Renal pelvis (tissue), 4 donors: Measurements from ENCODE around the gene ADCY5. TPM values are rescaled to one million over a fixed set of nuclear protein-coding genes. Genes with fewer than 3 reads are reported as not detected.

Experiments
- DNase-seq: peaks from one replicate; pipeline ENCODE4 v3.0.0-alpha.2; 2013
- polyA plus RNA-seq, 3 donors: library from polyadenylated mRNA; unstranded; fragments of 120-200 nt; gene quantifications; one replicate each; pipeline ENCODE4 v1.2.1, GENCODE V29; 2013; ENCODE audit not compliant: insufficient read length in 3 of 3

ADCY5 gene
- polyA plus RNA-seq, 3 donors: 11.2 to 13.4 (median 12.6) TPM

DNA sequence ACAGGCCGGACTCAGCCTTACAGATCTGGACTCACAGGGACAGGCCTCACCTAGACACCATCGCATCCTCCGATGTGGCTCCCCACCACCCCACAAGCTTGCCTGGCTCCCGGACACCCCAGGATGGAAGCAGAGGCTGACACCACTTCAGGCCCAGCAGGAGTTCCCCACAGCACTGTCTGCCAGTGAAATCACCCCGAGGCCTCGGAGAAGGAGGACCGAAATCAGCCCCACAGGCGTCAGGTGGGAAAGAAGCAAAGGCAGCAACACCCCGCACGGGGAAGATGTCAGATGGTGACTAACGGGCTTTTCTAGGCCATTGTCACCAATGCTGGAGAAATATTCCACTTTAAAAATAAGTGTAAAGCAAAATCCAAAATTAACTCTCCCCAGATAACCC lies 18.6 kb downstream of the ADCY5 start:
- DNase-seq: no peak

DNA sequence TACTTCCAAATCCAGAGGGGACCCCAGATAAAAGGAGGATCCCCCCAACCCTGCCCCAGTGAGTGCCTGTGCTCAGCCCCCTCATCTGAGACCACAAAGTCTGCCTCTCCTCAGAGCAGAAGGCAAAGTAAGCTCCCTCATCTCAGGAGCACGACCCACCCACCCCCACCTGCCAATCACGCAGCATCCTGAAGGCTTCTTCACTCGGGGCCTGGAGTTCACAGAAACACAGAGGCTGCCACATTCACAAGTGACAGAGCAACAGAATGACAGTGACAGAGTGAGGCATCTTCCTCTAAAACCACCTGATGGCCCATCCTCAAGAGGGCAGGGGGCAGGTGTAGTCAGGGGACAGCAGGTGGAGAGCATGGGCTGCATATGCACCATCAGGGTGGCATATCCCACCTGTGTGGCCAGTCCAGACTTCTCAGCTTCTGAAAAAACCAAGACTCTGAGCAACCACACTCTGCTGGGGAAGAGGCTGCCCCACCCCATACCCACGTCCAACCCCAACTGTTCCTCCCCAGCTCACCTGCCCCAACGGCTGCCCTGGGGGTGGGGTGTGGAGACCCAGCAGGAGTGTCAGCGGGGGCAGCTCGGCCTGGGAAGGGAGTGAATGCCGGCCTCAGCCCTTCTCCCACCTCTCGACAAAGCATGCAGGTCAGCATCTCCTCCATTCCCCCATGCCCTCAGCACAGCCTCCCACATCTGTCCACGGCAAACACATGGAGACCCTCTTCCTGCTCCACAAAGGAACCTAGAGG lies 19.3 kb downstream of the ADCY5 start:
- DNase-seq: no peak

DNA sequence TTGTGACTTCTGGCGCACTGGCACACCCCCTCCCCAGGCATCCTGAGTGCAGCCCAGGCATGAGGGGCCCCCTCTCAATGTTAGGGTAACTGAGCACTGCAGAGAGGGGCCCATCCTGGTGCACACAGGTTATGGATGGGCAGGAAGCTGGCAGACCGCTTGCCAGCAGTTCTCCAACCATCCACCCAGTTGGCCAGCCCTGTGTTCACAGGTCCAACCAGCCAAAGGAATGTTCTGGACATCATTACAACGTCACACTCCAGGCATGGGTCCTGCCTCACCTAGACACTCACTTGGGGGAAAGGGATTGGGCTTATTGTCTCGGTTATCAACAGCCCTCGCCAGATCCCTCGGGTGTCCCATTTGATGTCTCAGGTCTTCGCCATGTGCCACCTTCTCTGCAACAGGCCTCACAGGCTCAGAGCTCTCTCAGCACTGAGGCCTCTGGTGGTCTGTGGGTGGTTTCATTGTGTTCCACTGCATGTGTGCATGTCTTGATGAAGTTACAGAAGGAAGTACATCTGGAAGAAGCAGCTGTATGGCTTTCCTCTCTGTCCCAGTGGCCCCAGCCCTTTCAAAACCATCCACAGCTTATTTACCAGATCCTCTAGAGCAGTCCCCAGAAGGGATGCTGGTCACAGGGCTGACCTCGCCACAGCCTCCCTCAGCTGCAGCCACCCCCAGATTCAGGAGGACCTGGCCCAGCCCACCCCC lies 23.7 kb downstream of the ADCY5 start:
- DNase-seq: no peak

DNA sequence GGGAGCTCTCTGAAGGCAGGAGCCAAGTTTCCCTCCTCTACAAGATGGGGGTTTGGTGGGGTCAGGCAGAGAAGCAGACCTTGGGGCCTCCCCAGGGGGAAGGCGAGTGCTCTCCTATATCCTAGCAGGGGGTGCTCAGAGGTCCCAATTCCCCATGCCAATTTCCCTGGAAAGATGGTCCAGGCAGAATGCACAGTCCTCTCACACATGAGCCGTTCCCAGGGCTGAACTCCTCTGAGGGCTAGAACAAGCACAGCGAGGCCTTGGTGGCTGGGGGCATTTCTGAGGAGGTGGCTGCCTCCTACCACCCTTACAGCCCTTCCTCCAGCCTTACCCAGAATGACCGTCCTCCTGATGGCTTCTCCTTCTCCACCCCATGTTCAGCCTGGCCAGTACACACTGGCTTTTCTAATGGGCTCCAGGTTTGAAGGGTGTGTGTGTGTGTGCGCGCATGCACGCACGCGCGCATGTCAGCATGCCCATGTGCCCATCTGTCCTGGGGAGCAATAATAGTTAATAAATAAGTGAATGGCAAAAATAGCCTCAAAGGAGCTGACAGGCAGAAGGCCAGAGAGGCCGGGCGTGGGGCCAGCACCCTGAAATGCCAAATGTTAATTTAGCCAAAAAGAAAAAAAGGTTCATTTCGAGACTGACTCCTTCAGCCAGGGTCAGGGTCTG lies 24.4 kb downstream of the ADCY5 start:
- no peak for DNase-seq

DNA sequence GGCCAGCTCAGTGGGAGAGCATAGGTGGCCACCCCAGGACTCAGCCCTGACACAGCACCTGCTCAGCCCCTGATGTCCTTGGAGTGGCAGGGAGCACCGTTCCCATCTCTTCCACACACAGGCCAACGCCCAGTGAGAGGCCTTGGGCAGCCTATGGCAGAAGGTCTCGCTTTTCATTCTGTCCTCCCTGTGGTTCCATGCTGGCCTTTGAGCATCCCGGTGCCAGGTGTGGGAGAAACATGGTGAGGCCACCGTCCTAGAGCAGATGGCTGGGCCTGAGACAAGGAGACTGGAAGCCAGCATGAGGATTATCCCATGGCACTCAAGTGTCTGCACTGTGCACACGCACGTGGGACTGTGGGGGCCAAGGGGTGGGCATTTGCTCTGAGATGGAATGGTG lies 25.1 kb downstream of the ADCY5 start:
- DNase-seq: no peak

DNA sequence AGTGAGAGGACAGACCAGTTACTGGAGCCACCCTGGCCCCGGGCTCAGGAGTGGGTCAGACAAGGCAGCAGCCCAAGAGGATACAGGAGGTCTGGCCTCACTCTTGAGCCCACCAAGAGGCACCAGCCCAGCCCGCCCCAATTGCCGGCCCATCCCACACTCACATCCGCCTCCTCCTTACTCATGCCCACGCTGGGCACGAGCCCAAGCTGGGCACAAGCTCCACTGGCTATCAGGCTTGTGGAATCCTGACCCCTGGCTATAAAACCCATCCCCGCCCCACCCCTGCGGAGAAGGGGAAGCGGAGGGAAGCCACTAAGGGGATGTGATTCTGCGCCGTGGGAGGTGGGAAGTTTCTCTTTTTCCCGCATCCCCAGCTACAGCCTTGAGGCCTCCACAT lies 25.9 kb downstream of the ADCY5 start:
- no peak for DNase-seq

DNA sequence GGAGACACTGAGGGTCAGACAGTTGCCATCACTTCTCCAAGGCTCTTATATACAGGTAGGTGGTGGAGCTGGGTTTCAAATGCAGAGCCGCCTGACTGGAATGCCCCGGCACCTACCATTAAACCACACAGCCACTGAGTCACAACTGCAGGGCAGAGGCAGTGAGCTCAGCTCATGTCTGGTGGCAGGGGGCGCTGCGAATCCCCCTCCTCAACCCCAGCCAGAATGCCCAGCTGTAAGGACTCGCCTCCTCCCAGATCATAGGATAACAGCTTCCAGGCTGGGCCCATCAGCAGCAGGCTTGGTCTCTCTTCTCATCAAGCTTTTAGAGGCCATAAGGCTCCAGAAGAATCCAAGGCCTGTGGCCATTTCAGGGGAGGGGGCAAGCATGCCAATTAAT lies 26.4 kb downstream of the ADCY5 start:
- no peak for DNase-seq

DNA sequence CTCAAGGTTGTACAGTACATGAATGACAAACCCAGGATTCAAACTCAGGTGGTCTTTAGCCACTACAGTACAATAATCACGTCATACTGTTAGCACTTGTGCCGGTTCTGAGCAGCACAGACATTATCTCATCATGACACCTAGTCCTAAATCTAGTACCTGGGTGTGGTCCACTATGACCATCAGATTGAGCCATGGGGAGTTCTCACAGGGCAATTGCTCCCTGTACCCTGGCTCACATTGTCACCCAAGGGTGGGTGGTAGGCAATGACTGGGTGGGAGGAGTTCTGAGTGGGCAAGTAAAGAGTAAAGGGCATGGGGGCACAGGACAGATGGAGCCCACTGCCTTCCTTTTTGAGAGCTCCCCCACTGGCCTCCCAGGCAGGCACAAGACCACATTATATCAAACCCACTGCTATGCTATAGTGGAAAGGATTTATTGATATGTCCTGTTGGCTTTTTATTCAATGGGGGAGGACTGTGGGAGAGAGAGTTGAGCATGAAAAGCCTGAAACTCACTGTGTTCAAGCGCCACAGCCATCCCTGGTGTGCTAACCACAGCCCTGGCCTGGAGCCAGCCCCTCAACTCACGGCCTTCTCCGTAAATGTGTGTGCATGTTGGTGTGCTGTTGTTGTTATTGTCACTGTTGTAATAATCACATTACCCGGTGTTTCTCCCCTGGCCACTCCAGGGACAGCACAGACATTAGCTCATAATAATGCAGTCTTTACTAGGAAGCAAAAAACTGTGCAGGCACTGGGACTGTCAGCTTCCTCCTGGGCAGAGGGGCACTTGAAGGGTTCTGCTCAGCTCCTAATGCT lies 27.3 kb downstream of the ADCY5 start:
- no peak for DNase-seq

DNA sequence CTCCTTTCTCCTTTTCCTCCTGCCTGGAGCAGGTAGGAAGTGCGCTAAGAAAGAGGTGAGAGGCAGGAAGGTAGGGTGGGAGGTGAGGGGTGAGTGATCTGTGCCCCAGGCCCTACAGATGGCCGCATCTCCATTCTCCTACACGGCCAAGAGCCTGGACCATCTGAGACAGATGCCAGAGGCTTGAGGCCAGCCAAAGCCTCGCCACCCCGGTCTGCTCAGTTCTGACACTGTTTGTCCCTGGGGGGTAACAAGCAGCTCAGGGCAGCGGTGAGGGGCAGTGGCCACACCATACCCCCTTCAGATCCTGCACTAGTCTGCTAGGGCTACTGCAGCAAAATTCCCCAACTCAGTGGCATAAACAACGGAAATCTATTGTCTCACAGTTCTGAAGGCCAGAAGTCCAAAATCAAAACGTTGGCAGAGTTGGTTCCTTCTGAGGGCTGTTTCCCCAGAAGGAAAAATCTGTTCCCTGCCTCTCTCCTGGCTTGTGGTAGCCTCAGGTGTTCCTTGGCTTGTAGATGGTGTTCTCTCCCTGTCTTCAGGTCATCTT lies 28.4 kb downstream of the ADCY5 start:
- no peak for DNase-seq

DNA sequence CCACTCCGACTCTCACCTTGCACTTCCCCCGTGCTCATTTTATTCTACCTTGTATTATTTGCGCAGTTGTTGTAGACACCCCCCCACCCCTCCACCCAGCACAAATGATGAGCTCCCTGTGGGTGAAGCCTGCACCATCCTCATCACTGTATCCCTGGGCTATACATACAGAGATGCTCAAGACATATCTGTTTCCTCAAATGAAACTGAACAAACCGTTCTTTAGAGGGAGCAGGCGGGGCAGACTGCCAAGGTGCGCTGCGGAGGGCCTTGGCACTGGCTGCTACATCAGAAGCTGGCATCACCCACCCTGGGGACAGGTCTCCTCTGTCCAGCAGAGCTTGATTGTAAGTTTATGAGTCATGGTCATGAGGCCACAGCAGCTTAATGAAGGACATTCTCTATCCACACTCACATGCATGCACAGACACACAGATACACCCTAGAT lies 29.0 kb downstream of the ADCY5 start:
- no peak for DNase-seq

DNA sequence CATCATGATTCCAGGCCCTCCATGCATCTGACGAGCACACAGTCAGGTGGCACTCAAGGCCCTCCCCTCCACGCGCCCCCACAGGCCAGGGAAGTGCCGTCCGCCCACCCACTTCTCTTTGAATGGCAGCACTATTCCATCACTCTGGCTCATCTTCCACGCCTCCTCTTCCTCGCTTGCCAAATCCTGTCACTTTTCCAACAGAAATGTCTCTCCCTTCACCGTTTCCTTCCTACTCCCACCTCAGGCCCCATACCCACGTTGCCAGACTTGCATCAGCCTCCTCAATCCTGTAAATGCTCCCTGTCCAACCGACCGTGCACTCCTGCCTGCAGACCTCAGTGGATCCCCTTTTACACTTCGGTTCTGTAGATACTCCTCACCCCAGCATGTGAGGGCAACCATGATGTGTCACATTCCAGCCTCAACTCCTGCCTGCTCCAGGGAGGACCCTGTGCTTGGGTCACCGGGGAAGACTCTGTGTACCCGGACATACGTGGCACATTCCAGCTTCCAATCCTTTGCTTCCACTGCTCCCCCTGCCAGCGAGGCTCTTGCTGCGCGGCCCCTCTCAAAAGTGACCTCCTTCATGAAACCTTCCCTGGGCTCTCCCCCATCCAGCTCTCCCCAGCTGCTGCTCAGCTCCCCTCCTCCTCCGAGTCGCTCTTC lies 29.6 kb downstream of the ADCY5 start:
- DNase-seq: no peak

DNA sequence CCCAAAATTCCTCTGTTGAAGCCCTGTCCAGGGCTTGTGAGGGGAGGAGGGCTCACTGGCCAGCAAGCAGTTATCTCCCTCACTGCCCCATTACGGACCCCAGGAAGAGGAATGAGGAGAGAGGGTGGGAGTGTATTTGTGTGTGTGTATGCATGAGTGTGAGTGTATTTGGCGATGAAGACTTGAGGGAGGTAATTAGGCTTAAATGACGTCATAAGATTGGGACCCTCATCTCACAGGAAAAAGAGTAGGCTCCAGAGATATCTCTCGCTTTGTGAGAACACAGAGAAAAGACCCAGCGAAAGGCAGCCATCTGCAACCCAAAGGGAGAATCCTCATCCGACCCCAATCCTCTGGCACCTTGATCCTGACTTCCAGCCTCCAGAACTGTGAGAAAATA lies 32.2 kb downstream of the ADCY5 start:
- no peak for DNase-seq

DNA sequence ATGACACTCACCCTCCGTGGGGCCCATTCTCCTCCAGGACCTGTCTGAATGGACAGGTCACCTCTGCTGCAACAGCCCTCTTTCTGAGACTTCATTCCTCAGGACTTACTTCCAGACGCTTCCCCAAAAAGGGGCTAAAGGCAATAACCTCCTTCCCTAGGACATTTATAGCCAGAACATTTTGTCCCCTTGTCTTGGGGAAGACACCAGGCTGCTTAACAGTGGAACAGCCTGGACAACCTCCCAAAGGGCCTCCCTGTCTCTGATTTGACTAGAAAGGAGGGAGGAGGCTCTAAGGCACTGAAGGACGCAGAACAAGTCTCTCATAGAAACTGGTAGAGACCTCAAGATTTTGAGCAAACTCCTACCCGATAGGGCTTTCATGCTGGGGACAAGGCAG lies 32.7 kb downstream of the ADCY5 start:
- no peak for DNase-seq

DNA sequence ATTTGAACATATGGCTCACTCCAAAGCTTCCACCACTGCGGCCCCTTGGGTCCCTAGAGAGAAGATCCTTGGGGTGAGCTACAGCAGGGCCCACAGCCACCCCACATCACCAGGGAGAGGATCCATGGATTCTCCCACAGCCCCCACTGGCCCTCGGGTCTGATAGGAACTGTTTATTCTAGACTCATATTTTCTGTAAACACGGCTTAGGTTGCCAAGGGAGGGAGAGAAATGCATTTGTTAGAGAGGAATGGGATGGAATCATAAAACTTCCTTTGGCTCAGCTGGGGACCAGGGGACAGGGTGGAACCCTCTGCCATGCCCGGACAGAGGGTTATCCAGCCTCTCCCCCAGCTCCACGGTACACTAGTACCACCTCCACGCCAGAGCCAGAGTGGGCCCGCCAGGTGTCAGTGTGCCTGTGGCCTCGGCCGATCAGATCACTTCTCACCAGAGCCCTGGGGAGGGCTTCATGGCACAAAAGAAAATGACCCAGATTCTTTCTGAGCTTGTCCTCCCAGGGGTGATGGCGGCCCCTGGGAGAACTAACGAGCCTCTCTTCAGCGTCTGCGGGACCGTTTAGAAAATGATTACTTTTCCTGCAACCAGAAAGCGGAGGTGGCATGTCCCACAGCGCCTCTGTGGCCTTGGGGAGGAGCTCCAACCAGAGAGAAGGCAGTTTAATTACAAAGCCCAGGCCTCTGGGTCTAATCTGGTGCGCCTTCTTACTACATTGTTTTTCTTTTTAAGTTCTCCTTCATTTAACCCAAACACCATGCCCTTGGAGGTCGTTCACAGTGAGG lies 33.7 kb downstream of the ADCY5 start:
- DNase-seq: no peak

DNA sequence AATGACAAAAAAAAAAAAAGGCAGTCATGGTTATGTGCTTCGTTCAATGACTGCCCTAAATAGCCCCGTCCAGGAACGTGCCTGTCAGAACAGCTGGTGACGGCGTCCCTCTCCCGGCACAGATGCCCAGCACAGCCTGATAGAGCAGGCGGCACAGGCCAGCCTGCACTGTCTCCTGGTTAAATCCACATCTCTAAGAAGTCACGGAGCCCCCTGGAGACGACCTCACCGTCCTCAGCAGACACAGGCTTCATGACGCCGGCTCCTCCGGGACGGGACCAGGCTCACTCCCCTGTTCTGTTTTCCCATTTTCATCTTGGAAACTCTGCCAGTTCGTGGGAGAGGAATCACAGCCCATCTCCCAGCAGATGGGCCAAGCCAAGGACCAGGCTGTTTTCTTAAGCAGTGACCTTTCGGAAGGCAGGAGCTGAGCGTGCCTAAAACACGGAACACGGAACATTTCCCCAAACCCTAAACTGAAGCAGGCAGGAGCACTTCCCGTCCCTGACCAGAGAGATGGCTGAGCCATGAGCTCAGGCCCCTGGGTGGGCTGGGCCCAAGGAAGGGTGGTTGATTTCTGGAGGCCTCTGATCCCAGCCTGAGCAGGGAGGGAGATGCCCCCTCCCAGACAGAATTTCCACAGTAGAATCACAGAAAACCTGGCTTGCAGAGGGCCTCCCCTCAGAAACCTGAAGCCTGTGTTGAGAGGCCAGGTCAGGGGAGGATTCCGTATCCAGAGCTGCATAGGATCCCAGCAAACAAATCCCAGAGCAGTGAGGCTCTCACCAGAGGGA lies 35.9 kb downstream of the ADCY5 start:
- peak; percentile 42 for DNase-seq

DNA sequence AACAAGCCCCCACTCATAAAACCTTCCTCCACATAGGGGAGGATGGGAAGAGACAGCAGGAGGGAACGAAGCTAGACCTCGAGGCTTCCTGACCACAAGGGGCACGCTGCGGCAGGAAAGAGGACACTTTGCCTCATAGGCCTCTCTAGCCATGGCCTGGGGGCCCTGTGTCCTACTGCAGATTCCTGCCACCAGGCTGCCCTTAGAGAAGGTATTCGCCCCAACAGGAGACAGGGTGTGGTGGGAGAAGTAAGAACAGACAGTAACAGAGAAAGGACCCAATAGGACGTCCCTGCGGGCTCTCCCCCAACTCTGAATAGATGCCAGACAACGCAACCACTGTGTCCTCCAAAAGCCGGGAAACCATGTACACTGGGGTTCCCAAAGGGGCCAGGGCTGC lies 36.8 kb downstream of the ADCY5 start:
- no peak for DNase-seq

DNA sequence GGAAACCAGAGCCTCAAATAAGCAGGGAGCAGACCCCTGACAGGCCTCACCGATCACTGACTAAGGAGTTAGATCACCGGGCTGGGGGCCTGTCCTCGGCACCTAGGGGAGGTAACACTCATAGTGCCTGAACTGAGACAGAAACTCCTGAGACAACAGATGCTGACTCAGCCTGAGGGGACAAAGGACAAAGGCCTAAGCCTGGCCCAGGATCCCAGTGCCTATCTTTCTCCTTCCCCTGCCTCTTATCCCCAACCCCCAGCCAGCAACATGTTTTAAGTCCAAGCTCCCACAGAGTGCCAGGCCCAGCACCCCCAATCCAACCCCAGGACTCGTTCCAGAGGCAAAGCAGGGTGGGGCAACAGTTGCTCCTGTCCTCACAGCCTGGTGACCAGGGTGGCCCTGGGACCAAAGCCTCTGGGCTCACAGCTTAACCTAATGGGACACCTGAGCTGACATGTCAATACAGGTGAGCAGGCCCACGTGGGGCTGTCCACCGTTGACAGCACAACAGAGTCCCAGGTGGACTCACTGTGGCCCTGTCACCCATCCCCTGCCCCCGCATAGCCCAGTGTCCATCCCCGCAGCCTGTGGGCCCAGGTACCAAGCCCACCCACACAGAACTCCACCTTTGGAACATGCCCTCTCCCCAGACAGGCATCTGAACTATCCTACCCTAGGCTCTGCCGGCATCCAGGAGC lies 37.4 kb downstream of the ADCY5 start:
- no peak for DNase-seq

DNA sequence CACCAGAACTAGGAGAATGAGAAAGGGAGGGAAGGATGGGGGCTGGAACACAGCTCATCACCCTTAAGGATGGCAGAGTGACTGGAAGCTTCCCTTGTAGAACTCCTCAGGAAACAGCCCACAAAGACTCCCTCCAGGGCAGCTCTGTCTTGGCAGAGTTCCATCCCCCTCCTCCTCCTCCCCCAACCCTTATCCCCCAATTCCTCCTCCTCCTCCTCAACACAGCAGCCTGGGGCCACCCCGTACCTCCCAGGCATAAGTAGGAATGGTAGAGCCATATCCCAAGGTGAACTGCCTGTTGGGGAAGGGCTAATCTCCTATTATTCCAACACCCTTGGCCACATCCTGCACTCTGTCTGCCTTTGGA lies 38.8 kb downstream of the ADCY5 start:
- DNase-seq: no peak
